Rectal smooth muscle tissue (tissue), 1 donor: Measurements from ENCODE around the gene HOXB7.

Experiments used
- H3K27ac ChIP-seq: one replicate; pipeline ENCODE4 v1.7.0; 2013; ENCODE audit warnings: low read depth, low read length, inconsistent platforms
- H3K27me3 ChIP-seq: one replicate; pipeline ENCODE4 v1.7.0; 2013; ENCODE audit warnings: low read length; ENCODE audit not compliant: control insufficient read depth, insufficient read depth
- H3K36me3 ChIP-seq: one replicate; pipeline ENCODE4 v1.7.0; 2013; ENCODE audit warnings: low read length; ENCODE audit not compliant: control insufficient read depth, insufficient read depth
- H3K4me1 ChIP-seq: one replicate; pipeline ENCODE4 v1.7.0; 2013; ENCODE audit warnings: low read length; ENCODE audit not compliant: control insufficient read depth, insufficient read depth
- H3K4me3 ChIP-seq: one replicate; pipeline ENCODE4 v1.7.0; 2013; ENCODE audit warnings: low read length
- H3K9ac ChIP-seq: one replicate; pipeline ENCODE4 v1.7.0; 2013; ENCODE audit warnings: low read length

Gene HOXB7

DNA sequence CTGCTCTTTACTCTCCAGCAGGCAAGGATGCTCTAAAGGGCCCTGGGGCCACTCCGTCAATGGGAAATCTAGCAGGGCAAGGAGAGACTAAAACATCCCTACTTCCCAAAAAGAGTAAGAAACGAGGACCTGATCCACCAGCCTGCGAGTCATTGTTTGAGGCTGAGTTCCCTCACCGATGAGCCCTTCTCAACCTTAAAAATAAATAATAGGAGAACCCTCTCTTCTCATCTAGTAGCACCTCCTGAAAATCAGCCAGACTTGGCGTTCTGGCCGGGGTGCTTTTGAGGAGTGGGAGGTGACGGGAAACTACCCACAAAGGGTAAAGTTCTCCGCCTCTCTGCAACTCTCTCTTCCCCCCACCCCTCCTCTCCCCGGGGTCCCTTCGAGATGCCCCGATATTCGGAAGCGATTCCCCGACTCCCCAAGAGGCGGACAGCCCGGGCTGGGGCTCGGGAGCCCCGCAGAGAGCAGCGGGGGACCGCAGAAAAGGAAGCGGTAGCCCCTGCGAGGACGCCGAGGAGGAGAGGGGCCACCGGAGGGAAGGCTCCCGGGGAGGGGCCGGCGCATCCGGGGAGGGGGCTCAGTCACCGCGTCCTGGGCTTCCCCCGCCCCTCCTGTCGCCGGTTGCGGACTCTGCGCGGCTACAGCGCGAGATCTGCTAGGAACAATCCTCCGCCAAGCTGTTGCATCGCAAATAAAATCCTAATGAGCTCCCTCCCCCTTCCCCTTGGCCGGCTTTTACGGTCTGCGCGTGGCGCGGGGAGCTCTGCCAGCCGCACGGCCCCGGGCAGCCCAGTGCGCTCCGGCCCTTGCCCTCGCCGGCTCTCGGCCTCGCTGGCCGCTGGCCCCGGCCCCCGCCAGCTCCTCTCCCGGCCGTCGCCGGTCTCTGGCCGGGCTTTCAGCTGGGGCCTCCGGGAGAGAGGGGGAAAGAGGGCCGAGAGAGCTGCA, 14.0 kb upstream of the HOXB7 start:
- Histone ChIP-seq H3K9ac (no peak overlapping the region), H3K36me3 (no peaks in the 10 kb centered on the region), H3K27ac (no peak overlapping the region), H3K4me1 (no peaks in the 10 kb centered on the region), H3K27me3 (peaks cover 59% of the 10 kb centered on the region), H3K4me3 (peak overlapping the region; percentile 62)

DNA sequence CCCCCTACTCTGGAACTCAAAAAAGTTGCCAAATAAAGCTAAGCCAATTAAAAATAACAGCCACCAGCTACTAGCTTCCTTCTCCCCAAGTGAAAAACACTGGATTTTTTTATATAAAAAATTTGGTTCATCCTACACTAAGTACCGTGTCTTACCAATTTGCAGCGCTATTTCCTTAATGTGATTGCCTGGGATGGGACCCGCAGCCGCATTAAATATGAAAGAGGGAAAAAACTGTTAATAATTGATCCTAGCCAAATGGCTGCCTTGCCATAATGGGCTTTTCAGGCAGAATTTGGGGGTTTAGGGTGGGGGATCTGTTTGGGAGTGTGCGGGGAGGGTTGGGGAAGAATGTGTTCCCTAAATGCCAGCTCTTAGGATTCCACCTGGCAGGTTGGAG, 13.3 kb upstream of the HOXB7 start:
- no peaks in the 10 kb centered on the region for H3K36me3 ChIP-seq

DNA sequence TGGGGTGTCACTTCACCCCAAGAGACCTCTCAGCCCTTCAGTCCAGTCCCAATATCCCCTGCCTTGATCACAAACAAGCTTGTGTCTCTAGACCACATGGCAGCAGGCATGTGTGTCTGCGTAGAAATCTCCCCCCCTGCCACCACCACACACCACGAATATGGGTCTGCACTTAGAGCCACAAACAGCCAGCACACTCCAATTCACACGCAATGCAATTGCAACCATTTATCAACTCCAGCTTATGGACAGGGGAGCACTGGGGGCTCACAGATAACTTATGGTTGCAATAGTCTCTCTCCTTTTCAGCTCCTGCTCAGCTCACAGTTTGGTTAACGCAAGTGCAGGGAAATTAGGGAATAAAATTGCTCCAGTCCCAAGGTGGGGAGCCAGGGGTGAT, 12.8 kb upstream of the HOXB7 start:
- Histone ChIP-seq H3K9ac (no peak overlapping the region), H3K27me3 (peaks cover 56% of the 10 kb centered on the region), H3K4me3 (no peak overlapping the region), H3K36me3 (no peaks in the 10 kb centered on the region), H3K27ac (no peak overlapping the region), H3K4me1 (no peaks in the 10 kb centered on the region)

More for the DNA sequence above, 13.3 kb upstream of the HOXB7 start:
- Histone ChIP-seq H3K27me3 (peaks cover 60% of the 10 kb centered on the region), H3K9ac (no peak overlapping the region), H3K27ac (no peak overlapping the region), H3K4me3 (peak overlapping the region; percentile 29), H3K4me1 (no peaks in the 10 kb centered on the region)

DNA sequence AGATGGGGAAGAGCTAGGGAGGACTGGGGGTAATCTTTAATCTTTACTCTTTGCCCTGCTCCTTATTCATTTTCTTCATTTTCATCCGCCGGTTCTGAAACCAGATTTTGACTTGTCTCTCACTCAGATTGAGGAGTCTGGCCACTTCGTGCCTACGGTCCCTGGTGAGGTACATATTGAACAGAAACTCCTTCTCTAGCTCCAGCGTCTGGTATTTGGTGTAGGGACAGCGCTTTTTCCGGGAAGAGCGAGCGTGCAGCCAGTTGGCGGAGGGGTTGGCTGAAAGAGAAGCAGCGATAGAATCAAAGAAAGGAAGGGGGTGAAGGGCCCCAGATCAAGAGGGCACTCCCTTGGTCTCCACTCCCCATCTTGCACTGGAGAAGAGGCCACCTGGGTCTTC, 12.0 kb upstream of the HOXB7 start:
- Histone ChIP-seq H3K27me3 (peaks cover 60% of the 10 kb centered on the region), H3K4me1 (peaks cover 3% of the 10 kb centered on the region), H3K4me3 (no peak overlapping the region), H3K27ac (no peak overlapping the region), H3K36me3 (no peaks in the 10 kb centered on the region), H3K9ac (no peak overlapping the region)

DNA sequence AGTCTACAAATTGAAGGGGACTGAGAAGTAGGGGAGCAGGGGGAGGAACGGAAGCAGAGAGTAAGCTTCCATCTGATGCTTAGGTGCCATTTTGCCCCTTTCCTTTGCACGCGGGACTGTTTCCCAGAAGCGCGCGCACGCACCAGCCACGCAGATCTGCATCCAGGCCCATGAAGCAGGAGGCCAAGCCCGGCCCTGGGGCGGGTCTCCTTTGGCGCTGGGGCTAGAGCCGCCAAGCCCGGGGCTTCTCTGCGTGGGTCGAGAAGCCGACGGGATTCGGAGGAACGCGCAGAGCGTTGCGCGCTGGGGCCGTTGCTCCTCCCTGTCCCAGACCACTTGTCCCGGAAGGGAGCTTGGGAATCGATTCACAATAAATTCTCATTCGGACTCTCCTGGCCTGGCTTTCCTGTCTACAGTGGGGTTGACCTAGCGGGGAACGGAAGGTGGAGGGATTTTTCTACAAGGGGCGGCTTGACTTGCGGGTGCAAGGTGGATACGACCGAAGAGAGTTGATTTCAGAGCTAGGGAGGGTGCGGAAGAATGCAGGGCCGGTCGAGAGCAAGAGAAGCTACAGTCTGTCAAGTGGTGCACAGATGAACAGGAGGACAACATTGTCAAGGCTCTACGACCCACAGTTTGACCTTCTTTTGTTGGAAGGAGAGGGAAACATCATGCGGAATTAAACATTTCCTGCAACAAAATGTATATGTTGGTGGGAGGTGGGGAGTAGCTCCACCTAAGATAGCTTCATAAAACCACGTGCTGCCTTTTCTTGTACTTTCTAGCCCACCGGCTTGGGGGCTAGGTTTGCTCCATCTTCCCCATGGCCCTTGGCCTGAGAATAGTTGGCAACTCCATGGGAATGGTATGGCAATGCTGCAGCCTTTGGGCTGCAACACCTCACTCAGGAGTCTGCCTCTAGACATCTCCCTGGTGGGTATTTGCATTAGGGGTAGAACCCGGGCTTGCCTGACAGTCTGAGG, 10.9 kb upstream of the HOXB7 start:
- Histone ChIP-seq H3K27me3 (peaks cover 59% of the 10 kb centered on the region), H3K4me3 (no peak overlapping the region), H3K9ac (no peak overlapping the region), H3K36me3 (no peaks in the 10 kb centered on the region), H3K4me1 (peaks cover 5% of the 10 kb centered on the region), H3K27ac (no peak overlapping the region)

DNA sequence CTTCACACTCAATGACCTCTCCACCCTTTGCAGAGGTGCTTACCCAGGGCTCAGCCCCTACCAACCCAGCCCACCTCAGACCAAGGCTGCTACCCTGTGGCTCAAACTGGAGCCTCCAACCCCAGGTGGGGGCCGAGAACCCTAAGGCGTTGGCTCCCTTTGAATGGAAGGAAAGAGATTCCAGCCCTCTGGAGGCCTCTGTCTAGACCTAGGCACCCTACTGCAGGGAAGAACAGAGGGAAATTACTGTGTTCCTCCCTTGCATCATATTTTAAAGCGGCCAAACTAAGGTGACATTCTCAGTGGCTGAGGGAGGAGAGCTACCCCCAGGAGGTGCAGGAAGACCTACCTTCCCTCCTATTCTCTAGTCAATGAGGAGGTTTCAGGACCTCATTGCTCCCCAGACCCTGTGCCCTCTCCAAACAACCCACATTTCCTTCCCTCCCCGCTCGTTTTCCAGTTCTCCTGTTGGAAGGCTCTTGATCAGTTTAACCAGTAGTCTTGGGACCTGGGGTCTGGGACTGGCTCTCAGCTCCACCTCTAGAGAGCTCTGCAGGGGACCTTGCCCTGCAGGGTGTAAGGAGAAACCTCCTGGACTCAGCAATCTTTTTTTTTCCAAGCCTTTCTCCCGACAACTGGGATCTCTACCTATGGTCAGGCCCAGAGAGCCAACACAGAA, 9.8 kb upstream of the HOXB7 start:
- Histone ChIP-seq H3K4me3 (no peak overlapping the region), H3K27ac (no peak overlapping the region), H3K27me3 (peaks cover 58% of the 10 kb centered on the region), H3K9ac (no peak overlapping the region), H3K36me3 (no peaks in the 10 kb centered on the region), H3K4me1 (peaks cover 5% of the 10 kb centered on the region)

DNA sequence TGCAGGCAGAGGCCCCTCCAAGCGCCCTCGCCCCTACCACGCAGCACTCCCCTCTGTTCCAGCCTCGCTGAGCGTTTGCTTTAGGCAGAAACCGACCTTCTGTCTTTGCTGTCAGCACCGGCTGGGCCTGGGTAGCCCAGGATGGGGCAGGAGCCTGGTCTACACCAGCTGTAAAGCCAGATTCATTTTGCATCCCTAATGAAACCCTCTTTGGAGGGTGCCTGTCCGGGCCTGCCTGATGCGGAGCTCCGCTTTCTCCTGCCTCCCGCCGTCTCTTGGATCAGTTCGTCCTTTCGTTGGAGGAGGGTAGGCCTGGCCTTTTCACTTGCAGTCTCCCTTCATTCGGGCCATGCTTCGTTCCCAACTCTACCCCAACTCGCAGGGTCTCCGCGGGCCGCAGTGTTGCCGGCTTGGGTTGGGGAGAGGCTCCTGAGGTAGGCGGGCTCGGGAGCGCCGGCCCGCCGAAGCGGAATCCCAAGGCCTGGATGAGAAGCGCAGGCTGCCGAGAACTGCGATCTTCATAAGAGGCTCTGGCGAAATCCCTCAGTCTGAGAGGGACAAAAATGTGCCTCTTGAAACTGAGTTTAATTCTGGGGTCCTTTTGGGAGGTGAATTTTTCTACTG, 9.1 kb upstream of the HOXB7 start:
- H3K4me1 ChIP-seq: peaks cover 5% of the 10 kb centered on the region
- no peak overlapping the region for H3K9ac ChIP-seq
- H3K27me3 ChIP-seq: peaks cover 55% of the 10 kb centered on the region
- H3K27ac ChIP-seq: no peak overlapping the region
- no peak overlapping the region for H3K4me3 ChIP-seq
- no peaks in the 10 kb centered on the region for H3K36me3 ChIP-seq

DNA sequence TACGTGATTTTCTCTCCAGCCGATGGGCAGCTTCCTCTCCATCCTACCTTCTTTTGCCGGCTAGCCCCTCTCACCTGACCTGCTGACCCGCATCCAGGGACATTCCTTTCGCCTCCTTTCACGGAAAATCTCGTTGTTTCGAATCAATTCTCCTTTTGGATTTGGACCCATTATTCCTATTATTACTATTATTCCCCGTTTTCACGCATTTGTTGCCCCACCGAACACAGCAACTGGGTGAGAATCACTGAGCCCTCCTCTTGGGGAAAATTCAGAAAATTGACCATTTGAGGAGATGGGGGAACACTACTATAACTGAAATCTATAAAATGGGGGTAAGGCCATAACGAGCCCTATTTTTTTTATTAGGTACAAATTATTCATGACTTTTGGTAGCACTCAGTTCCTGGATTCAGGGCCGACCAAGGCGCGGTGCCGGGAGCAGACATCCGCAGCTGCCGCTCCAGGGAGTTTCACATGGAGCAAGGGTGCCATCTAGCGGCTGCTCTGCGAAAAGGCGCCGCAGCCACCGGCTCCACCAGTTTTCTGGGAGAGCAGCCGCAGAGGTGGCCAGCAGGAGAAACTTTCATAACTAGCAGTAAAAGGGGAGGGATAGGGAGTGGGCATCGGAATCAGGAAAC, 7.6 kb upstream of the HOXB7 start:
- Histone ChIP-seq H3K27ac (no peak overlapping the region), H3K27me3 (peaks cover 51% of the 10 kb centered on the region), H3K4me3 (peak overlapping the region; percentile 49), H3K4me1 (peaks cover 5% of the 10 kb centered on the region), H3K9ac (no peak overlapping the region), H3K36me3 (no peaks in the 10 kb centered on the region)

DNA sequence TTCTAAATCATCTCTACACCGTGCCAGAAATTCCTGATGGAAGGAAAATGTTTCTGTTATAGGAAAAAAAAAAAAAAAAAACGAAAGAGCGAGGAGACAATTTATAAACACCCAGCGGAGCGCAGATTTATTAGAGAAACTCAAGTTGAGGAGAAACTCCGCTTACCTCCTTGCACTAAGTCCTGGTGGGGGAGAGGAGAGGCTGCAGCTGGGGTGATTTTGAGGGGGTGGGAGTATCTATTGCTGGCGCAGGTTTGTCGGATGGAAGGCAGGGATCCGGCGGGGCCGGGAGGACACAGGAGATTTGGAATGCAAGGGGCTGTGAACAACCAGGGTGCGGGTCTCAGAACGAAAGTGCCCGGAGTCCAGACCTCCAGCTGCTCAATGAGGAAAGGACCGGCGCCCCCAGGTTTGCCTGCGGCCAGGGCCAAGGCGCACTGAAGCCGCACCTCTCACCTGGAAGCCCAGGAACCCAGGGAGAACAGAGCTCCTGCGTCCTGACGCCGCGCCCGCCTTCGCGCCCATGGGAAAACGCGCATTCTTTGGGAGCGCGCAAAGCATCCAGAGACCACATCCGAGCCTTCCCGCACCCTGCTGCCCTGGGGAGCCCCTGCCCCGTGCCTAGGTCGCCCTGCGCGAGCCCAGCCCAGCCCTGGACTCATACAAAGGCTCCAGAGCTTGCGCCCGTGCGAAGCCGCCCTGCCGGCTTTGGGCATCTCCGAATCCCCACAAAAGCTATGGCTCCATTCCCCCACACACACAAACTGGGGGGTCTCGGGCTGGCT, 6.8 kb upstream of the HOXB7 start:
- Histone ChIP-seq H3K4me1 (peaks cover 5% of the 10 kb centered on the region), H3K27ac (no peak overlapping the region), H3K9ac (no peak overlapping the region), H3K36me3 (no peaks in the 10 kb centered on the region), H3K4me3 (peak overlapping the region; percentile 49), H3K27me3 (peaks cover 50% of the 10 kb centered on the region)

DNA sequence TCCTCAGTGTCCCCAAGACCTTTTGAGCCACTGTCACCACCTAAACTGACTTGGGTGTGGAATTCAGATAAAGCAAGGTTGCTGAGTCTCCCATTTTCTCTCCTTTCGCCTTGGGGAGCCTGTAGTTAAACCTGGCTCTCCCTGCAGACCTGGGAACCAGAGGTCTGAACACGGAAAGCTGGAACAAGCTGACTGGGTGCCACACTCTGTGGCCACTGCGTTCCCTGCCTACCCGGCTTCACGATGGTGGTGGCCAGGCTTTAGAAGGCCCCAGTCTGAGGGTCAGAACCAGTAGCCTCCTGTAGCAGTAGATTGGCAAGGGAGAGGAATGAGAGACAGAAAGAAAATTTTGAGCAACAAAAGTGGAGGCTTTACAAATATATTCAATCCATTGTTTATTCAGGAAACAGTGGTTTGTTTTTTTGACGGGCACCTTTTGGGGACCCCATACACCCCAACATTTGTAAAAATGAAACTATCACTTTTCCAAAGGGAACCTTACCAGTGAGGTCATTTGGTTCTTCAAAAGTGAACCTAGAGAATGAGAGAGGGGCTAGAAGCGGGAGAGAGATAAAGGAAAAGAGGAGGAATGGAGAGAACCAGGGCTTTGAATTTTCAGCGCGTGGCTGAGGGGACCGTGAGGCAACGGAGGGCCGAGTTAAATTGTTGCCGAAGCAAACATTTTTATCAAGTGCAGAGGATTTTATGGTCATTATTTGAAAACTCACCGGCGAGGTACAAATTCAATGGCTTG, 6.1 kb upstream of the HOXB7 start:
- H3K4me1 ChIP-seq: peaks cover 5% of the 10 kb centered on the region

More for the DNA sequence above, 6.1 kb upstream of the HOXB7 start:
- no peak overlapping the region for H3K4me3 ChIP-seq
- peaks cover 52% of the 10 kb centered on the region for H3K27me3 ChIP-seq
- no peak overlapping the region for H3K9ac ChIP-seq
- H3K36me3 ChIP-seq: no peaks in the 10 kb centered on the region
- H3K27ac ChIP-seq: no peak overlapping the region
